Measurements from ENCODE around the gene EIF4E3.

GRCh38 chr3:71707595-71707994, 17.6 kb downstream of the EIF4E3 start:
- TF ChIP-seq CTCF (IDR thresholded peaks at IDR 0.05) (no peak), POLR2AphosphoS5 (IDR thresholded peaks at IDR 0.05) (no peak), POLR2A (IDR thresholded peaks at IDR 0.05; ENCODE audit: low read depth) (no peak)

All from esophagus muscularis mucosa (tissue), 3 donors.